ENCODE results near the gene TMEM220.
"Not testable (repeated sequence)": the region's sequence is repeated elsewhere in the genome, so short reads cannot be mapped to it uniquely, and the experiment has no call there.

Gene TMEM220

GRCh38 chr17:10728331-10728892, 1.4 kb downstream of the TMEM220 start:
- no peak for DNase-seq (ENCODE audit: low read depth in 2 of 2)

DNA sequence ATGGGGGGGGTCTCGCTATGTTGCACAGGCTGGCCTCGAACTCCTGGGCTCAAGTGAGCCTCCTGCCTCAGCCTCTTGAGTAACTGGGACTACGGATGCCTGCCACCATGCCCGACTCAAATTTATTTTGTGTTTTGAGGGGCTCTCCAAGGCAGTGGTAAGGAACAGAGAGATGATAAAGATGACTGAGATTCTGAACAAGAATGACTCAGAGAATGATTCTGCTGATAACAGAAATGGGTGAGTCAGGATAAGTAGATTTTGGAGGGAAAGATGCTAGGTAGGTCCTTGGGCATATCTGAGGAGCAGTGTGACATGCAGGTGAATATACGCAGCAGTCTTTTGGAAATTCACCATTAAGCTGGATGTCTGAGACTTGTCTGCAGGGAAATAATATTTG, 2.6 kb downstream of the TMEM220 start:
- no peak for DNase-seq (ENCODE audit: low read depth in 2 of 2)

DNA sequence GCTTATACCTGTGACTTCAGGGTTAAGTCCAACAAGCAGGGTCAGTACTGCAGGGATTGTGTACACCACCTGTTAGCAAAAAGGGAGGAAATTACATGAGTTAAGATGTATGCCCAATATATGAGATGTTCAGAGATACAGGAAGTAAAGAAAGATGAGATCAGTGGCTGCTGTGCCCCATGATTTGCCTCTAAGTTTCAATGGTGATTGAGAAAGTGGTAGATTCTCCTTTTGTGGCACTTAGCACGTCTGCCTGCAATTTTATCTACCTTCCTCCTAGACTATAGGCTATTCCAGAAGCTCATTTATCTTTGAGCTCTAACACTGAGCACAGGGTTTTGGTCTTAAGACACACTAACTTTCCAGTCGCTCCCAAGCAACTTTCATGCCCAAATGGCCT, 3.6 kb downstream of the TMEM220 start:
- DNase-seq (ENCODE audit: low read depth in 2 of 2), result no peak

- no peak for DNase-seq (ENCODE audit: low read depth in 2 of 2)
Observed at GRCh38 chr17:10725262-10725661, 4.6 kb downstream of the TMEM220 start.

- DNase-seq (ENCODE audit: low read depth in 2 of 2), result no peak
Observed at GRCh38 chr17:10724546-10725195, 5.2 kb downstream of the TMEM220 start.

DNA sequence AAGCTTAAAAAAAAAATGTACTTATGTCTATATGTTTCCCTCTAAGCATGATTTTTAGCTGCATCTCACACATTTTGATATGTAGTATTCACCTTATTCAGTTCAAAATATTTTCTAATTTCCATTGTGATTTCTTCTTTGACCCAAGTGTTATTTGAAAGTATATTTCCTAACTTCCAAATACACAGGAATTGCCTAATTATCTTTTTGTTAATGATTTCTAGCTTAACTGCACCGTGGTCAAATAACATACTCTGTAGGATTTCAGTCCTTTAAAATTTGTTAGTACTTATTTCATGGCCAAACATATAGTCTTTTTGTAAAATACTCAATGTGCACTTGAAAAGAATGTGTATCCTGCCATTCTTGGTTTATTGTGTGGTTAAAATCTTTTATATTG, 11.3 kb downstream of the TMEM220 start:
- DNase-seq (ENCODE audit: low read depth in 2 of 2), result no peak

DNA sequence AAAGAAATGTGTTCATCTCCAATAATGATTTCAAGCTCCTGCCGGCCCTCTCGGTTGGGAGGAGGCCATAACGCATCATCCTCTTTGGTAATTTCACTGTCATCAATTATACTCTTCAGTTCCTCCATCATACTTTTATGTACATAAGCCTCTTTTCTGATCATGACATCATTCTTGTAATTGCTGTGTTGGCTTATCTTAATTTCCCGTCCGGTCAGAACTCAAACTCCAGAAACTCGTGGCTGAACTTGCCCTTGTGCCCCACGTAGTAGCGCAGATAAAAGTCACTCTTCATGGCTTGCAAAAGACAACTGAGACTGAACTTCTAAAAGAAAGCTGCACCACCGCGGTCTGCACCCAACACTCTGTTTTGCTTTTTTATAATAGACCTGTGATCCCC, 13.6 kb downstream of the TMEM220 start:
- no peak for DNase-seq (ENCODE audit: low read depth in 2 of 2)

- no peak for DNase-seq (ENCODE audit: low read depth in 2 of 2)
Observed at GRCh38 chr17:10713318-10713717, 16.5 kb downstream of the TMEM220 start.

DNA sequence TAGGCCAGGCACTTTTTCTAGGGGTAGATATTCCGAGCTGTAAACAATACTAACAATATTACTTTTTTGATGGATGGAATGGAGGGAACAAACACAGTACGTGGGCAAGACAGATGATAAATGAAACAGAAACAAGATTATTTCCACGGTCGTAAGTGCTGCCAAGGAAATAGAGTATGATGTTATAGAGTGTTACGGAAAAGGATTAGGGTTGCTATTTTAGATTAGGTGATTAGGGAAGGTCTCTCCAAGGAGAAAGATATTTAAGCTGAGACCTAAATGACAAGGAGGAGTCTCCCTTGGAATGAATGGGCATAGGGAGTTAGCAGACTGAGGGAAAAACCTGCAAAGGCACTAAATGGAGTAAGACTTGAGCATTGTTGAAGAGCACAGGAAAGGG, 24.1 kb downstream of the TMEM220 start:
- DNase-seq (ENCODE audit: low read depth in 2 of 2), result no peak

GRCh38 chr17:10702574-10702973, 27.2 kb downstream of the TMEM220 start:
- no peak for DNase-seq (ENCODE audit: low read depth in 2 of 2)

DNA sequence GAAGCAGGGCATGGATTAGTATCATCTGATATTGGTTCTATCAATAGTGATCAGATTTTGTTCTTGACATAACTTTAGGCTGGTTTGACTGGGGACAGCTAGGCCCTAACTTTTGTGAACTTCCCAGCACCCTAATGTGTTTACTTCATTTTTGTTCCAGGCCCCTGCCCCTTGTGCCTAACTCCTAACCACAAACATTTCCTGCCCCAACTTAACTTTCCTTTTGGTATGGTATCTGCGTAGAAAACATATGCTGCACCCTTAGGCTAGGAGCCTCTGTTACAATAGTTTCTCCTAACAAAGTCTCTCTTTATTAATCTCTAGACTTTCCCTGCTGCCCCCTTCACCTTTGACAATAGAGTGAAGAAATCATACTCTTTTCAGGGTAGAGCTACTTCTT, 30.0 kb downstream of the TMEM220 start:
- DNase-seq (ENCODE audit: low read depth in 2 of 2), result no peak

GRCh38 chr17:10698096-10698818, 31.6 kb downstream of the TMEM220 start:
- no peak for DNase-seq (ENCODE audit: low read depth in 2 of 2)

GRCh38 chr17:10697092-10698081, 32.4 kb downstream of the TMEM220 start, which contains the start of the genes ADPRM and SCO1:
Gene ADPRM, plus strand, starts transcription at chr17:10697594. Its CDS starts 7,333 bp downstream, at chr17:10704927.
Gene SCO1, minus strand, starts transcription at chr17:10697533. Its CDS starts 26 bp downstream, at chr17:10697507.
- DNase-seq (ENCODE audit: low read depth in 2 of 2), result peak; percentile 86

DNA sequence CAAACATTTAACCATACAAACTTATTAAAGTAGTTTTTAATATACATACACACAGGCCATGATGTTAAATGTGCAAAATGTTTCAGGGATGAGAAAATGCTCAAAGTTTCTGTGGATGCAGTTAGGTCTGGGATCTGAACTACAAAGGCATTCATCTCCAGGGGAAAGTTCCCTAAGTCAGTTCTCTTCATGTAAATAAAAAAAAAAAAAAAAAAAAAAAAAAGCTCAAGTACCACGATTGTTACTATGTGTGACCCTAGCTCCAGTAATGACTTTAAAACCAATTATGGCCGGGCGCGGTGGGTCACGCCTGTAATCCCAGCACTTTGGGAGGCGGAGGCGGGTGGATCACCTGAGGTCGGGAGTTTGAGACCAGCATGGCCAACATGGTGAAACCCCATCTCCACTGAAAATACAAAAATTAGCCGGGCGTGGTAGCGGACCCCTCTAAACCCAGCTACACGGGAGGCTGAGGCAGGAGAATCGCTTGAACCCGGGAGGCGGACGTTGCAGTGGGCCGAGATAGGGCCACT, 33.9 kb downstream of the TMEM220 start:
- not testable (repeated sequence) for DNase-seq (ENCODE audit: low read depth in 2 of 2)

GRCh38 chr17:10687499-10687898, 42.3 kb downstream of the TMEM220 start:
- DNase-seq (ENCODE audit: low read depth in 2 of 2), result no peak

- no peak for DNase-seq (ENCODE audit: low read depth in 2 of 2)
Observed at GRCh38 chr17:10683853-10684252, 46.0 kb downstream of the TMEM220 start.

- DNase-seq (ENCODE audit: low read depth in 2 of 2), result no peak
Observed at GRCh38 chr17:10681866-10682446, 47.9 kb downstream of the TMEM220 start.

DNA sequence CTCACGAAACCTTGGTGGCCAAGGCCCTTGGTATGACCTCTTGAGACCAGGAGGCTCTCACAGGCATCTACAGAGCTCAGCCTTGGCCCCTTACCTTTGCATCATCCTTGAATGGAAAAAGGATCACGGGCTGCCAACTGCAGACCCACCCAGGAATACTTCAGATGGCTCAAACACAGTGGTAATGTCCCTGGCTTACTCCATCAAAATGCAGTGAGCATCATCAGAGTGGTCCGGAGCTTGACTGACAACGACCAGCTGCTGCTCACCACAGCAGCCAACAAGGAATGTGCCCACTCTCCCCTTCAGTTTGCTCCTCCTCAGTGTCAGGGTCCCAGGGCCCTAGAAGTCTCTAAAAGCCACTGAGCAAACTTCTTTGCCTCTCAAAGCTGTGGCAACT, 55.1 kb downstream of the TMEM220 start:
- DNase-seq (ENCODE audit: low read depth in 2 of 2), result no peak

- DNase-seq (ENCODE audit: low read depth in 2 of 2), result no peak
Observed at GRCh38 chr17:10673312-10673711, 56.5 kb downstream of the TMEM220 start.

- no peak for DNase-seq (ENCODE audit: low read depth in 2 of 2)
Observed at GRCh38 chr17:10668775-10669174, 61.0 kb downstream of the TMEM220 start.

DNA sequence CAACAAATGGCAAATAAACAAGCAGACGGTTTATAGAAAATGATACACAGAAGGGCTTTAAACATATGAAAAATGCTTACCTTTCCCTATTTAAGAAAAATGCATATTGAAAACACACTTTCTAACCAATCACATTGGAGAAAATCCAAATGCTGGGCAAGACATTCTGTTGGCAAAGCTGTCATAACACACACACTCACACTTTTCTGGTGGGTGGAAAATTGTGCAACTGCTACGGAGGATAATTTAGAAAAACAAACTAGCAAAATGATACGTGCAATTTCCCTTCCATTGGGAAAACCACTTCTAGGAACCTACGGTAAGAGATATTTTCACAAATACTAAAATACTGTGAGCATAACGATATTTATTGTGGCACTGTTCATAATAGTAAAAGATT, 62.9 kb downstream of the TMEM220 start:
- no peak for DNase-seq (ENCODE audit: low read depth in 2 of 2)
